Natural killer cell (primary cell): Measurements from ENCODE around the gene ARPIN. TPM values are rescaled to one million over a fixed set of nuclear protein-coding genes. Genes with fewer than 3 reads are reported as not detected.

Experiments used
- ATAC-seq, 3 donors: fragments of 150-1000 bp in 2 of 3; fragments of 200-7000 bp in 1 of 3; cut with Tn5 transposase; 1 replicate in 1 of 3; 2 replicates in 2 of 3; pipeline ENCODE4 v1.10.0; 2021; ENCODE audit warnings: mild to moderate bottlenecking in 2 of 3, moderate library complexity in 2 of 3
- DNase-seq, 2 donors: peaks; one replicate each; pipeline versions ENCODE4 v3.0.0 to v3.0.0-alpha.2; 2013 to 2021; ENCODE audit warnings: mixed read lengths in 1 of 2
- H3K27ac ChIP-seq: one replicate; pipeline ENCODE4 v1.5.1; 2013; ENCODE audit warnings: mild to moderate bottlenecking, low read length
- H3K27me3 ChIP-seq: one replicate; pipeline ENCODE4 v1.6.1; 2013; ENCODE audit warnings: low read length; ENCODE audit not compliant: control insufficient read depth, insufficient read depth
- H3K36me3 ChIP-seq: one replicate; pipeline ENCODE4 v1.6.1; 2013; ENCODE audit warnings: low read length; ENCODE audit not compliant: control insufficient read depth, insufficient read depth
- H3K4me1 ChIP-seq: one replicate; pipeline ENCODE4 v1.6.1; 2013; ENCODE audit warnings: low read length; ENCODE audit not compliant: control insufficient read depth, insufficient read depth
- H3K4me3 ChIP-seq: one replicate; pipeline ENCODE4 v1.5.1; 2013; ENCODE audit warnings: low read length
- H3K9me3 ChIP-seq: one replicate; pipeline ENCODE4 v1.6.1; 2013; ENCODE audit warnings: low read length; ENCODE audit not compliant: control insufficient read depth, insufficient read depth
- H3K27ac Mint-ChIP-seq, 2 donors: one replicate each; pipeline ENCODE4 v1.8.0; 2022; ENCODE audit warnings: mild to moderate bottlenecking in 2 of 2, mixed read lengths in 2 of 2, moderate library complexity in 1 of 2
- H3K27me3 Mint-ChIP-seq, 2 donors: one replicate each; pipeline ENCODE4 v1.8.0; 2022; ENCODE audit warnings: low read depth in 2 of 2, mixed read lengths in 2 of 2
- H3K36me3 Mint-ChIP-seq: one replicate; pipeline ENCODE4 v1.8.0; 2022; ENCODE audit warnings: mixed read lengths
- H3K4me1 Mint-ChIP-seq, 2 donors: one replicate each; pipeline ENCODE4 v1.8.0; 2022; ENCODE audit warnings: mixed read lengths in 2 of 2
- H3K4me3 Mint-ChIP-seq: one replicate; pipeline ENCODE4 v1.8.0; 2022; ENCODE audit warnings: mild to moderate bottlenecking, moderate library complexity, mixed read lengths
- H3K9me3 Mint-ChIP-seq, 2 donors: one replicate each; pipeline ENCODE4 v1.8.0; 2022; ENCODE audit warnings: mixed read lengths in 2 of 2
- WGBS: methylation state at CpG from one replicate; pipeline ENCODE4 v1.1.7; 2013; ENCODE audit warnings: missing lambda C conversion rate; ENCODE audit not compliant: insufficient coverage; 5-methylcytosine and 5-hydroxymethylcytosine counted together
- intact Hi-C: fragments of 100-400 bp; cut with micrococcal nuclease; formaldehyde crosslinking; loops from one replicate; pipeline ENCODE4 v1.14.2; 2022
- total RNA-seq, 4 donors: library from RNA; stranded (reverse); fragments of 120-200 nt in 1 of 4; gene quantifications; one replicate each; pipeline versions ENCODE4 v1.2.3 to v1.2.4, GENCODE V29; 2013 to 2022
- TF ChIP-seq, protein P1 (sequence below): fragments of 200-600 bp; IDR thresholded peaks from one replicate; pipeline ENCODE4 v1.8.0; 2022; ENCODE audit warnings: antibody characterized with exemption

The ARPIN gene
- total RNA-seq, 3 donors from 2014 or later (not counting 1 experiment from before 2014, with no cell fraction given): 0.23 to 5.5 (median 0.38) TPM

DNA sequence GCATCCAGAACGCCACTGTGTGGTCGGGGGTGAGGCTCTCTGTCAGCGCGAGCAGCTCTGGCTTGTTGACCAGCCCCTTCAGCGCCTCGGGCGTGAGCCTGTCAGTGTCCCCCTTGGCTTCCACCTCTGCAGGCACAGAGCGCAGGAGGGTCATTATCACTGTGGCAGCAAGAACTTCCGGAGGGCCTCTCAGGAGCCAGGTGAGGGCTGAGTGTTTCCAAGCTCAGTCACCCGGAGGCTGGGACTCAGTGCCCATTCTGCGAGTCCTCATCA lies 9.0 kb downstream of the ARPIN start:
- H3K4me1 ChIP-seq: no peaks in the 10 kb centered on the region
- no peaks in the 10 kb centered on the region for H3K9me3 ChIP-seq
- TF ChIP-seq, protein P1, sequence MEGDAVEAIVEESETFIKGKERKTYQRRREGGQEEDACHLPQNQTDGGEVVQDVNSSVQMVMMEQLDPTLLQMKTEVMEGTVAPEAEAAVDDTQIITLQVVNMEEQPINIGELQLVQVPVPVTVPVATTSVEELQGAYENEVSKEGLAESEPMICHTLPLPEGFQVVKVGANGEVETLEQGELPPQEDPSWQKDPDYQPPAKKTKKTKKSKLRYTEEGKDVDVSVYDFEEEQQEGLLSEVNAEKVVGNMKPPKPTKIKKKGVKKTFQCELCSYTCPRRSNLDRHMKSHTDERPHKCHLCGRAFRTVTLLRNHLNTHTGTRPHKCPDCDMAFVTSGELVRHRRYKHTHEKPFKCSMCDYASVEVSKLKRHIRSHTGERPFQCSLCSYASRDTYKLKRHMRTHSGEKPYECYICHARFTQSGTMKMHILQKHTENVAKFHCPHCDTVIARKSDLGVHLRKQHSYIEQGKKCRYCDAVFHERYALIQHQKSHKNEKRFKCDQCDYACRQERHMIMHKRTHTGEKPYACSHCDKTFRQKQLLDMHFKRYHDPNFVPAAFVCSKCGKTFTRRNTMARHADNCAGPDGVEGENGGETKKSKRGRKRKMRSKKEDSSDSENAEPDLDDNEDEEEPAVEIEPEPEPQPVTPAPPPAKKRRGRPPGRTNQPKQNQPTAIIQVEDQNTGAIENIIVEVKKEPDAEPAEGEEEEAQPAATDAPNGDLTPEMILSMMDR: no peak
- H3K27ac ChIP-seq: no peak overlapping the region
- Mint-ChIP-seq H3K36me3 (no peaks in the 10 kb centered on the region), H3K9me3 (no peaks in the 10 kb centered on the region), H3K4me1 (no peaks in the 10 kb centered on the region), H3K4me3 (no peak overlapping the region), H3K27ac (no peak overlapping the region), H3K27me3 (no peaks in the 10 kb centered on the region)
- no peak overlapping the region for H3K4me3 ChIP-seq
- H3K36me3 ChIP-seq: no peaks in the 10 kb centered on the region
- 92% methylated on average over 11 of the region's 11 CpGs for WGBS
- intact Hi-C loops: no loop called here
- DNase-seq (no peak), ATAC-seq (no peak)
- no peaks in the 10 kb centered on the region for H3K27me3 ChIP-seq

DNA sequence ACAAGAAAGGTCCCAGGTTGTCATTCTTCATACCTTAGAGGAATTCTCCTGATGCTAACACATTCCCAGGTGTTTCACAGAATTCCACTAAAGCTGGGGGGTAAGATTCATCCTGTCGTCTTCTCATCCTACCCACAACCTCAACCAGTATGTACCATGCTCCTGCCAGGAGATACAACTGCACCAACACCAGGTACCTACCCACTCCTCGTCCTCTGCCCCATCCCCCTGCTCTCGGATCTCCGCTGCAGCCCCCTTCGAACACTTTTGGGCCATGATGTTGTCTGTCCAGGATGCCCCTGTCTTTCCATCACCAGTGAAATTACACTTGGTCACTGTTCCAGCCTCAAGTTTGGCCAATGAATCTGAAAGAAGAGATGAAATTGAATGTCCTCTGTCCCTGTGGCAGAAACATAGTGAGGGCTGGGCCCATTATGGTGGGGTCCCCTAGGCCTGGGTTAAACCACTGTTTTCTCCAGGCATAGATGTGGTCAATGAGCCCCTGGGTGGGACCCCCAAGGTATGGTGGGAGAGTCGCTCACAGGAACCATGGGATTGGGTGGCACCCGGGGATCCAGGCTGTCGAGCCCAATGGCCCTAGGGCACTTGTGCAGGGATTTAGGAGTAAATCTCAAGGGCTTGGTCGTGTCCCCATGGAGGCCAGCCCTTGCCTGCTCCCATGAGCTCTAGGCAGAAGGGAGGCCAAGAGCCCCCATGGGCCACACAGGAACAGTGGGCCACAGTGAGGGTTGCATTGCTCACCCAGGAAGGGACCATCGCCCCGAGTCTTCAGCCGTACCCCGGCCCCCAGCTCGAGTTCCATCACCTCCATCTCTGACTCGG lies 9.5 kb downstream of the ARPIN start:
- Histone ChIP-seq H3K27me3 (no peaks in the 10 kb centered on the region), H3K4me3 (no peak overlapping the region), H3K9me3 (no peaks in the 10 kb centered on the region), H3K27ac (no peak overlapping the region), H3K36me3 (no peaks in the 10 kb centered on the region), H3K4me1 (no peaks in the 10 kb centered on the region)
- Mint-ChIP-seq H3K27ac (no peak overlapping the region), H3K9me3 (no peaks in the 10 kb centered on the region), H3K4me3 (no peak overlapping the region), H3K27me3 (no peaks in the 10 kb centered on the region), H3K4me1 (no peaks in the 10 kb centered on the region), H3K36me3 (no peaks in the 10 kb centered on the region)
- ATAC-seq (no peak), DNase-seq (no peak)
- TF ChIP-seq, protein P1: no peak
- intact Hi-C loops: no loop called here
- WGBS: 90% methylated on average over 15 of the region's 15 CpGs

DNA sequence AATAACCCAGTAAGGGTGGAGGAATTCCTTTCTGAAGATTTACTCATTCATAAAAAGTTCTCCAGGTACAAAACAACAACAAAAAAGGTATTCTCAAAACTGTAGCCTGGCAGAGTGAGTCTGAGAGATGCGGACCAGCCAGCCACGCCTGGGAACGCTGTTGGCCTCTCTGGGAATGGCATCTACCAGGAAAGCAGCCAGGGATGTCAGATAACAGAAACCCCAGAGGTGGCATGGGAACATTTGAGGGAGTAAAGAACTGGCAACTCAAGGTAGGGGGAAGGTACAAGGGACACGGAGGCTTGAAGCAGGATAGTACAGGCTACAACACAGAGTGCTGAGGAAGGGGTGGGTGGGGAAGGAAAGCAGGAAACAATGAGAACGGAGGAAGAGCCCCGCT lies 11.9 kb downstream of the ARPIN start:
- ATAC-seq (no peak), DNase-seq (no peak)
- Histone ChIP-seq H3K27ac (no peak overlapping the region), H3K9me3 (no peaks in the 10 kb centered on the region), H3K4me1 (no peaks in the 10 kb centered on the region), H3K4me3 (no peak overlapping the region), H3K27me3 (no peaks in the 10 kb centered on the region), H3K36me3 (no peaks in the 10 kb centered on the region)
- TF ChIP-seq, protein P1: no peak
- no peak overlapping the region for H3K27ac Mint-ChIP-seq
- 91% methylated on average over 6 of the region's 6 CpGs for WGBS
- intact Hi-C loops: no loop called here
- H3K9me3 Mint-ChIP-seq: no peaks in the 10 kb centered on the region
- H3K4me3 Mint-ChIP-seq: no peak overlapping the region
- H3K27me3 Mint-ChIP-seq: no peaks in the 10 kb centered on the region
- no peaks in the 10 kb centered on the region for H3K4me1 Mint-ChIP-seq
- no peaks in the 10 kb centered on the region for H3K36me3 Mint-ChIP-seq
